Activated CD8-positive, alpha-beta memory T cell treated with anti-CD3 and anti-CD28 coated beads for 36 hours (primary cell): Measurements from ENCODE around the gene CHAC1. TPM values are rescaled to one million over a fixed set of nuclear protein-coding genes. Genes with fewer than 3 reads are reported as not detected.

ENCODE experiments used
- CTCF ChIA-PET: fragments of 350-600 bp; sonication (Branson Sonifier 250); formaldehyde crosslinking; loops from one replicate; lab custom pipeline; 2021; ENCODE audit warnings: antibody characterized with exemption; lab: Charles Lee
- POLR2A ChIA-PET: fragments of 350-600 bp; sonication (Branson Sonifier 250); formaldehyde crosslinking; loops from one replicate; lab custom pipeline; 2021; ENCODE audit warnings: antibody characterized with exemption; lab: Charles Lee
- total RNA-seq, 2 experiments: library from RNA; stranded (reverse); gene quantifications; one replicate each; pipeline ENCODE4 v1.2.3, GENCODE V29; 2021

CHAC1 gene
- total RNA-seq, 2 experiments from 2014 or later: 24.6 to 25.2 TPM

DNA sequence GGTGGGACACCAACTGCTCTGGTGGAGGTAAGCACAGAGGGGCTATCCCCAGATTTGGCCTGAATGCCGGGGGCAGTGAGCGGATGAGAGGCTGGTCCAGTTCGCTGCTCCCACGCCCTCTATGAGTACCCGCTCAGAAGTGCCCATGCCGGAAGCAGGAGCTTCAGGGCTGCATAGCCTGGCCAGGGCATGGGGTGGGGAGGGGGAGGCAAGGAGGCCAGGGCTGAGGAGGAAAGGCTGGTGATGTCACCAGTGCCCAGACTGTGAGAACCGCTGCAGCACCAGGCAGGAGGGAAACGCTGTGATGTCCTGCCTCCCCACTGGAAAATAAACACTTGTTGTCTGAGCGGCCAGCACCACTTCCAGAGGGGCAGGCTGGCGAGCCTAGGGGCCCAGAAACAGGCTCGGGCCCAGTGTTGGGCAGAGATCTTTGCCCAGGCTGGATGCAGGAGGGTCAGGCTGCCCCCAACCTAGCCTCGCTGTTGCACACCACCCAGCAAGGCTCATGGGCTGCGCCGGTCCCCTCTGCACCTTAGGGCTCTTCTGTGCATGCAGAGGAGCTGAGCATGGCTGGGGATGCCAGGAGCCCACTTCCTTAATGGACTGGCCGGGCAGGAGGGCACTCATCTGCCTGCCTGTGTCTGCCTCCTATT is 35.0 kb upstream of the CHAC1 start:
- CTCF ChIA-PET: interaction anchor here (0.5 to 1.3 kb wide), 2 partner anchors 10 to 76 kb away, joined by 3 to 4 read pairs; no protein-coding TSS in a partner anchor
- POLR2A ChIA-PET: no interaction called here

GRCh38 chr15:40918799-40919392 is 34.4 kb upstream of the CHAC1 start:
- ChIA-PET CTCF (interaction anchor here (0.5 kb wide), 1 partner anchor 77 kb away, joined by 3 read pairs; no protein-coding TSS in a partner anchor), POLR2A (no interaction called here)

DNA sequence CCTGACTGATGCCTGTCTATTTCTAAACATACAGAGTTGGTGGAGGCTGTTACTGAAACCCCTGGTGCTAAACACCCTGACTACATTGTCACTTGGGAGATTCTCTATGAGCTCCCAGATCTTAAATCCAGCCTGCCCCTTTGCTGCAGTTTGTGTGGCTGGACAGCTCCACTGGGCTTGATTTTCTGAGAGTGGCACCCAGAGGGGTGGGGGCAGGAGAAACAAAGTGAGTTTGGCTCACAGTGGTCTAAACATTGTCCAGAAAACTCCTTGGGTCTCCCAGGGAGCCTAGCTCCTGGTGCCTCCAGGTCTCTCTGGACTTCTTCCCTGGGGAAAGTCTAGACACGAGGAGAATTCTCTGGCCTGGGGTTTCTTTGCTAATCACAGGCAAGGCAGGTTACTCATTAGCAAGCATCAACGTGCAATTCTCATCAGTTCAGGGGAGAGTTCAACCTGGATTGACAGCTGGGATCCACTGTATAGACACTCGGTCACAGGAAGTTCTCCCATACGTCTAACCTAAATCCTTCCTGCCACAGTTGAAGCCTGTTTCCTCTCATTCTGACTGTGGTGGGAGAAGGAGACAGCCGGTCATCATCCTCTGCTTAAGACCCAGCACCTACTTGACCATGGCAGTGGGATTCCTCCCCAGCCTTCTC is 31.2 kb upstream of the CHAC1 start:
- POLR2A ChIA-PET: no interaction called here
- CTCF ChIA-PET: interaction anchor here (1.4 kb wide), 1 partner anchor 9 kb away, joined by 4 read pairs; no protein-coding TSS in a partner anchor

DNA sequence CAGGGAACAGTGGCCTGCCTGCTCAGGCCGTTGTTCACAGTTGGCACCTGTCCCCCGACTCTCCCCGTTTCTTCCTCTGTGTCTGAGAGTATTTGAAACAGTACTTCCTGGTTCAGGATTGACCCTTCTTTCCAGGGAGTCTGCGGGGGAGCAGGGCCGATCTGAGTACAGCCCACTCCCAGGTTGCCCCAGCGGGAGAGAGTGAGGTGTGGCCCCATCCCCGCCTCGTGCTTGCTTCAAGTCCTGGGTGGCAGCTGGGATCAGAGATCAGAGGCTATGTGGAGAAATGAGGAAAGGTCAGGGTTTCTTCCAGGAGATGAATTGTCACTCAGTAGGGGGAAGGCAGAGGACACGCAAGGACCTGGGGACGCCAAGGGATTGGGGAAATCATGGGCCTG is 30.7 kb upstream of the CHAC1 start:
- CTCF ChIA-PET: interaction anchor here (1.4 to 1.8 kb wide), 2 partner anchors 8 to 30 kb away, joined by 4 read pairs; no protein-coding TSS in a partner anchor
- POLR2A ChIA-PET: no interaction called here

DNA sequence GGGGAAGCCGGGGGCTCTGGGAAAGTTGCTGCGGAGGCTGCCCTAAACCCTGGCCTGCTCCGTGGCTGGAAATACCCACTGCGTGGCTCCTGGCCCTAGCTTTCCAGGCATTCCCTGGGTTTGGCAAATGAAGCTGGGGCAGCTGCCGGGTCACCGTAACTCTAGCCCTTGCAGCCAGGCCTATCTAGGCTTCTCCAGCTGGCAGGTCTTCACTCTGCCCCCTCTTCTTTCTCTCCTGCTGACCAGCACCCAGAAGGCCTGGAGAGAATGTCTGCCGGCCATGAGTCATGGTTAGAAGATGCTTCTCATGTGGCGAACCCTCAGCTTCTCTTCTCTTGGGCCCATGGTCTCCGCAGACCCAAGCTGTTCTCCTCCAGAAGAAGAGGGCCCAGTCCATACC is 29.7 kb upstream of the CHAC1 start:
- ChIA-PET CTCF (interaction anchor here (1.4 to 1.8 kb wide), 3 partner anchors 18 to 29 kb away, joined by 4 to 6 read pairs (median 5); no protein-coding TSS in a partner anchor), POLR2A (no interaction called here)

- ChIA-PET CTCF (interaction anchor here (0.8 to 9.3 kb wide), 3 partner anchors 8 to 27 kb away, joined by 3 to 71 read pairs (median 3); no protein-coding TSS in a partner anchor), POLR2A (no interaction called here)
Measured at GRCh38 chr15:40925495-40925862, 27.8 kb upstream of the CHAC1 start.

DNA sequence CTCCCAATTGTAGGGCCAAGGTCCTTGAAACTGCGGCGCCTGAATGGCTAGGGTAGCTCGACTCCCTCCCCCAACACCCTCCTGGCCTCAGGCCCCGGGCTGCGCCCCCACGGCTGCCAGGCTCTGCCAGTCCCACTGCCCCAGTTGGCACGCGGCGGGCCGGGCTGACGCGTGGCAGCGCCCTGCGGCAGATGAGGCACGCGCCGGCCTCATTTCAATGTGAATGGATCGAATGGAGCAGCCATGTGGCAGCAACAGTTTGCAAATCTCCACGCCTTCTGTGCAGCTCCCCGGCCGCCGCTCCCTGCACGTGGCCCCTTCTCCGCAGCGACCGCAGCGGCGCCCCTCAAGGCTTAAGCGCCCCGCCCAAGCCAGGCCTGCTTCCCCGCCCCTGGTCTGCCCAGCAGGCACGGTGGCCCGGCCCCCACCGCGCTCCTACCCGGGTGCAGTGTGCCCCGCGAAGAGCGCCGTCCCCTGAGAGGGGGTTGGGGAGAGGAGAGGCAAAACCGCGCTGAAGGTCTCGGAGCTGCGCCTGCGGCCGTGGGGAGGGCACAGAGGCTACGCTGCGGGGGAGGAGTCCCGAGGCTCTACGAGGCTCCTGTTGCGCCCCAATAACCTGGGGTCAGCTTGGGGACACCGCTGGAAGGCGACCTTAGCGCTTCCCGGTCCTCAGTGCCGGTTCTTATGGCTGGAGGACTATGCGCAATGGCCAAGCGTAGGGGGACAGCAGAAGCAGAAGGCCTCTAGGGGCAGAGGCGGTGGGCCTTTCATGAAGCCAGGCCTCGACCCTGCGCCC is 27.2 kb upstream of the CHAC1 start:
- ChIA-PET CTCF (interaction anchor here (0.8 to 9.3 kb wide), 3 partner anchors 9 to 27 kb away, joined by 3 to 71 read pairs (median 3); no protein-coding TSS in a partner anchor), POLR2A (no interaction called here)

GRCh38 chr15:40926659-40927494 is 26.4 kb upstream of the CHAC1 start:
- ChIA-PET POLR2A (no interaction called here), CTCF (interaction anchor here (6.7 to 9.3 kb wide), 2 partner anchors 15 to 21 kb away, joined by 44 to 71 read pairs; no protein-coding TSS in a partner anchor)

DNA sequence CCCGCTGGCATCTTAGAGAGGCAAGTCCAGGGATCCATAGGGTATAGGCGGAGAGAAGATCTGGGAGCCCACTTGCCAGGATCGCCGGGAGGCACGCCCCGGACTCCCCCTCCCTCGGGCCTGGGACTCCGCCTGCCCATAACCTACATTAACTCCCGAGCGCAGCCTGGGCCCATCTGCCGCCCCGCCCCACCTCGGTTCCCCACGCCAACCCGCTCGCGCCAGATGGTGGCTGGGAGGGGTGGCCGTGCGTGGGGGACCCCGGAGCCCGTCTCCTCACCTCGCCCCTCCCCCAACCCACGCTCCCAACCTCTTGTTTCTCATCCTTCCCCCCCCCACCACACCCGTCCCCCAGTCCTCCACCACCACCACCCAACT is 25.8 kb upstream of the CHAC1 start:
- POLR2A ChIA-PET: interaction anchor here (1.4 kb wide), 1 partner anchor 26 kb away, joined by 6 read pairs; the partner anchor contains the start of gene CHAC1
- CTCF ChIA-PET: interaction anchor here (1.0 to 9.3 kb wide), 3 partner anchors 14 to 32 kb away, joined by 3 to 71 read pairs (median 44); no protein-coding TSS in a partner anchor

DNA sequence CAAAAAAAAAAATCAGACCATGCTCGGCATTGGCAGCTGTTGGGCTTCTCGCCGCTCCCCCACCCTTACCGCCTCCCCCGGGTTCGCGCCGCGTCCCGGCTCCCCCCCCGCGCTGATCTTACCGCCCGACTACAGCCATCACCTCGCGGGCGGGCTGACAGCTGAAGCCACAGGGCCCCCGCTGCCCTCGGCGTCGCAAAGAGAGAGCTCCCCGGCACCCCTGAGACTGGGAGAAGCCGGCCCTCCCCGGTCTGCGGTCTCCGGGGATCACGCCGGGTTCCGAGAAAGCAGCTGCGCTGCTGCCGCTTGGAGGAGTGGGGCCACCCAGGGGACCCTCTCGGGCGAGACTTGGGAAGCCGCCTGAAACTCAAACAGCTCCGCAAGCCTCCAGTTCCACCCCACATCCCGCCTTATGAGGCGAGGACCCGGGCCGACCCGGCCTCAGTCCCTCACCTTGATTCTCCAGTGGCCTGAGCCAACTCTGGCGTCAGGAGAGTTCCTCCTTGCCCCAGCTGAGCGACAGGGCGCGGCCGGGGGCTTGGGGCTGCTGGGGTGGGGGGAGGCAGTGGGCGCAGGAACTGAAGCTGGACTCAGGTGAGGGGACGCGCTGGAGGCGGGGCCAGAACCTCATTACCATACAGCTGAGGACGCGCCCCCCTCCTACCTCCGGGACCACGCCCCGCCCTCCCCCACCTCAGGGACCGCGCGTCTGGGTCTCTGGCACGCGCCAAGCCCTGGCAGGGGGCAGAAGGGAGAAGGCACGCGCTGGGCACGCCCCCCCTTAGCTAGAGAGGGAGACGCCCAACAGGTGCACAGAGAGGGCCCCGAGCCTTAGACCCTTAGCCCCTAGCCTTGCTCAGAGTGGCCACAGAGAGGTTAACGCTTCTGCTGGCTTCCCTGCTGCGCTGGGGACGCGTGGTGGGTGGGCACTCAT is 25.1 kb upstream of the CHAC1 start:
- CTCF ChIA-PET: interaction anchor here (1.0 to 9.3 kb wide), 7 partner anchors 14 to 213 kb away, joined by 3 to 71 read pairs (median 3); no protein-coding TSS in a partner anchor
- POLR2A ChIA-PET: interaction anchor here (0.5 to 1.8 kb wide), 4 partner anchors 13 to 61 kb away, joined by 3 to 6 read pairs (median 5); partner anchors contain the start of gene CHAC1

DNA sequence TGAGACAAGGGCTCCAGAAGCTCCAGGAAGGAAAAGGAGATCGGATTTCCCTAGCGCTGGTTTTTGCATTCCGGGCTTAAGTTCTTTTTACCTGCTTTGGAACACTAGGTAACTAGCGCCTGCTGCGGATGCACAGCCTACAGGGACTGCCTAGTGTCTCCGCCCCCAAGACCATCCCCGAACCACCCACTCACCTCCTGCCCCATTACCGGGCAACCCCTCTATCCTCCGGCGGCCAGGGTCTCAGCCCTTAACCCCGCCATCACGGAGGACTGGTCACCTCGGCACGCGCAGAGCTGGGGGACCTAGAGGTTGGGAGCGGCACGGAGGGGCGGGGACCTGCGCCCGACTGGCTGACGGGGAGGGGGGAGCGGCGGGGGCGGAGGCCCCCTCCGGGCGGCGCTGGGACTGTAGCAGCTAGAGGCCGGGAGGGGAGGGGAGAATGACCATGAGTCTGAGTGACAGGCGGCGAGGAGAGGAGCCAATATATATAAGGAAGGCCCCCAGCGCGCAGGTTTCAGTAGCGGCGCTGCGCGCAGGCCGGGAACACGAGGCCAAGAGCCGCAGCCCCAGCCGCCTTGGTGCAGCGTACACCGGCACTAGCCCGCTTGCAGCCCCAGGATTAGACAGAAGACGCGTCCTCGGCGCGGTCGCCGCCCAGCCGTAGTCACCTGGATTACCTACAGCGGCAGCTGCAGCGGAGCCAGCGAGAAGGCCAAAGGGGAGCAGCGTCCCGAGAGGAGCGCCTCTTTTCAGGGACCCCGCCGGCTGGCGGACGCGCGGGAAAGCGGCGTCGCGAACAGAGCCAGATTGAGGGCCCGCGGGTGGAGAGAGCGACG is 24.2 kb upstream of the CHAC1 start, which contains the start of gene DLL4:
TSS of gene DLL4 (plus strand) at position 520 of the 839 bp plus-strand sequence. CDS start 329 bp downstream, outside the sequence.
- POLR2A ChIA-PET: interaction anchor here (0.5 to 1.8 kb wide), 4 partner anchors 12 to 60 kb away, joined by 3 to 6 read pairs (median 5); partner anchors contain the start of gene CHAC1
- CTCF ChIA-PET: interaction anchor here (0.9 to 9.3 kb wide), 8 partner anchors 13 to 212 kb away, joined by 3 to 71 read pairs (median 3); no protein-coding TSS in a partner anchor

DNA sequence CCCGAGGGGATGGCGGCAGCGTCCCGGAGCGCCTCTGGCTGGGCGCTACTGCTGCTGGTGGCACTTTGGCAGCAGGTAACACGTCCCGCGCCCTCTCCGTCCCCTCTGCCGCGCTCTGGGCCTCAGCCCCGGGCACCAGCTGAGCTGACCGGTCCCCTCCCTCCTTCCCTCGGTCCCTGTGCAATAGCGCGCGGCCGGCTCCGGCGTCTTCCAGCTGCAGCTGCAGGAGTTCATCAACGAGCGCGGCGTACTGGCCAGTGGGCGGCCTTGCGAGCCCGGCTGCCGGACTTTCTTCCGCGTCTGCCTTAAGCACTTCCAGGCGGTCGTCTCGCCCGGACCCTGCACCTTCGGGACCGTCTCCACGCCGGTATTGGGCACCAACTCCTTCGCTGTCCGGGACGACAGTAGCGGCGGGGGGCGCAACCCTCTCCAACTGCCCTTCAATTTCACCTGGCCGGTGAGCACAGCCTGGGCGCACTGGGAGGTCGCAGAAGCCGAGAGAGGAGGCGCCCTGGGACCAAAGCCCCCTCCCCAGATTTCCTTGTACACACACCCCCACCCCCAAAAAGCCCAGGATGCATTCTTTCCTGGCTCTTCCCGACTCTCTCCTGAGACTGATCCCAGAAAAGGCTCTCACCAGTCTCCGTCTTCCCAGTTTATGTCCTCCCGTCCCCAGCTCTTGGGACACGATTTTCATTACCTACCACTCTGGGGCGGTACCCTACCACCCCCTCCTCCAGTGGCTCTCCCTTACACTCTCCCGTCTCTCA is 23.4 kb upstream of the CHAC1 start:
- POLR2A ChIA-PET: interaction anchor here (1.8 kb wide), 1 partner anchor 11 kb away, joined by 6 read pairs; no protein-coding TSS in a partner anchor

DNA sequence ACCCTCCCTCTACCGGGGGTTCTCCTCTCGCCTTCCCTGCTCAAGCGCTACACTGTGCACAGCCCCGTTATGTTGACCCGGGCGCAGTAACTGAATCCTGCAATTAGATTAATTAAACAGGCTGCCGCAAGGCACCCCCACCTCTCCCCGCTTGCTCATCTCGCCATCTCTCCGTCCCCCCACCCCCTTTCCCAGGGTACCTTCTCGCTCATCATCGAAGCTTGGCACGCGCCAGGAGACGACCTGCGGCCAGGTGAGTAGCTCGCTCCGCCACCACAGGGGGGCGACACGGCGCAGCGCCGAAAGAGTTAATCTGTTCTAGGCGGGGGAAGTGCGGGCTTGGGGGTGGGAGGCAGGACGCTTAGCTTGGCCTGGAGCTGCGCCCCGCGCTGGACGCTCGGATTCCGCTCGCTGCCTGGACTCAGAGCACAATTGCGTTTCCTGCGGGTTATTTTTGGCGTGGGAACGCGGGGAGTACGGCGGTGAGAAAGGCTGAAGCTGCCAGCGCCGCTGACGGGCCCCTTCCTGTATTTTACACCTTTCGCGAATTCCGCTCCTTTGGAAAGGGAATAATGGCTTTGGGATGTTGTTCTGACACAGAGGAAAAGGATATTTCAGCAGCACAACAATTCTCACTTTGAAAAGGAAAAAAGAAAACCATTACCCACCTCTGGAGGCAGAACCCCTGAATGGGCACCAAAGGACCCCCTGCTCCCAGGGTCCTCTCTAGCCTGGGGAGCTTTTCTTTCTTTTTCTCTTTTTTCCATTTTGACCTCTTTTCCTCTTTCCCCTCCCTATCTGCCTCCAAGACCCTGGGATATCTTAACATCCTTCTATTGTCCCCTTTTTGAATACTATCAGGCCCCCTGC is 22.6 kb upstream of the CHAC1 start:
- POLR2A ChIA-PET: interaction anchor here (0.5 to 0.7 kb wide), 2 partner anchors 10 to 472 kb away, joined by 3 read pairs; no protein-coding TSS in a partner anchor

More for the DNA sequence above, 23.4 kb upstream of the CHAC1 start:
- CTCF ChIA-PET: interaction anchor here (0.9 to 9.3 kb wide), 12 partner anchors 12 to 141 kb away, joined by 3 to 71 read pairs (median 3); no protein-coding TSS in a partner anchor

More for the DNA sequence above, 22.6 kb upstream of the CHAC1 start:
- CTCF ChIA-PET: interaction anchor here (0.6 to 9.3 kb wide), 11 partner anchors 9 to 302 kb away, joined by 3 to 71 read pairs (median 3); no protein-coding TSS in a partner anchor
